HepG2 (cell line): ENCODE results near the gene TFAP2E. TPM values are rescaled to one million over a fixed set of nuclear protein-coding genes. Genes with fewer than 3 reads are reported as not detected.

ENCODE experiments used
- ATF7 ChIP-seq, 2 experiments: fragments of 450-650 bp in 1 of 2; sonication (generic) in 1 of 2; formaldehyde crosslinking in 1 of 2; IDR thresholded peaks; 2 replicates each; pipeline versions ENCODE4 v1.4.0 to v1.6.1; 2016 to 2020; ENCODE audit warnings: antibody characterized with exemption in 1 of 2, mild to moderate bottlenecking in 1 of 2, missing genetic modification reagents in 1 of 2
- BHLHE40 ChIP-seq: IDR thresholded peaks from 2 replicates; pipeline ENCODE4 v1.6.1; 2011; ENCODE audit warnings: low read length, improper control_type of control experiment
- FOXA1 ChIP-seq, 2 experiments: fragments of 450-650 bp in 1 of 2; sonication (generic) in 1 of 2; formaldehyde crosslinking in 1 of 2; IDR thresholded peaks; 2 replicates each; pipeline versions ENCODE4 v1.4.0 to v1.6.1; 2016 to 2020; ENCODE audit warnings: missing genetic modification reagents in 1 of 2
- FOXJ3 ChIP-seq: sonication (generic); formaldehyde crosslinking; IDR thresholded peaks from 2 replicates; pipeline ENCODE4 v1.4.0; 2020; ENCODE audit warnings: missing genetic modification reagents, mild to moderate bottlenecking, borderline replicate concordance
- GATAD2A ChIP-seq: IDR thresholded peaks from 2 replicates; pipeline ENCODE4 v1.6.1; 2016
- MAZ ChIP-seq, 2 experiments: sonication (generic) in 1 of 2; formaldehyde crosslinking in 1 of 2; IDR thresholded peaks; 2 replicates each; pipeline versions ENCODE4 v1.5.0 to v1.6.1; 2012 to 2020; ENCODE audit warnings: low read depth in 2 of 2, mild to moderate bottlenecking in 2 of 2, borderline replicate concordance in 1 of 2, improper control_type of control experiment in 1 of 2, low read length in 1 of 2, missing genetic modification reagents in 1 of 2, moderate library complexity in 1 of 2
- MEIS1 ChIP-seq: sonication (generic); formaldehyde crosslinking; IDR thresholded peaks from 2 replicates; pipeline ENCODE4 v1.9.0; 2021; ENCODE audit warnings: mild to moderate bottlenecking, missing genetic modification reagents, moderate library complexity, borderline replicate concordance
- SATB2 ChIP-seq: sonication (generic); formaldehyde crosslinking; IDR thresholded peaks from 2 replicates; pipeline ENCODE4 v1.5.0; 2020; ENCODE audit warnings: missing genetic modification reagents
- SMARCC2 ChIP-seq: fragments of 450-650 bp; IDR thresholded peaks from 2 replicates; pipeline ENCODE4 v1.6.1; 2017; ENCODE audit warnings: antibody characterized with exemption, mild to moderate bottlenecking
- ZBTB8A ChIP-seq: sonication (generic); formaldehyde crosslinking; IDR thresholded peaks from 2 replicates; pipeline ENCODE4 v1.4.0; 2020; ENCODE audit warnings: mild to moderate bottlenecking, low read depth, missing genetic modification reagents, borderline replicate concordance
- ZMYM3 ChIP-seq: sonication (generic); formaldehyde crosslinking; IDR thresholded peaks from 2 replicates; pipeline ENCODE4 v1.5.1; 2020; ENCODE audit warnings: mild to moderate bottlenecking, missing genetic modification reagents
- ZNF20 ChIP-seq: sonication (generic); formaldehyde crosslinking; IDR thresholded peaks from 2 replicates; pipeline ENCODE4 v1.4.0; 2020; ENCODE audit warnings: mild to moderate bottlenecking, moderate library complexity, missing genetic modification reagents
- ZNF747 ChIP-seq: sonication (generic); formaldehyde crosslinking; IDR thresholded peaks from 2 replicates; pipeline ENCODE4 v1.8.1; 2023; ENCODE audit warnings: missing genetic modification reagents, mild to moderate bottlenecking, borderline replicate concordance
- polyA plus RNA-seq, 8 experiments: library from polyadenylated mRNA; depleted of rRNA in 3 of 8; stranded (reverse) in 7 of 8; unstranded in 1 of 8; fragments of >200 nt; fragmentation: Illumina TruSeq in 4 of 8; extraction: Trizol in 4 of 8; gene quantifications; 2 replicates each; pipeline versions ENCODE4 v1.2.1 to v1.2.3, GENCODE V29; 2011 to 2016; ENCODE audit warnings: low read depth in 4 of 8, missing spikeins in 1 of 8, mixed read lengths in 1 of 8; ENCODE audit not compliant: insufficient read depth in 1 of 8
- total RNA-seq, 5 experiments: library from RNA; depleted of rRNA; stranded (reverse); fragments of >200 nt; fragmentation: Illumina TruSeq; extraction: Trizol; gene quantifications; 2 replicates each; pipeline ENCODE4 v1.2.3, GENCODE V29; 2016; ENCODE audit warnings: low read depth in 1 of 5
- TF ChIP-seq, protein P1 (sequence below): IDR thresholded peaks from 2 replicates; pipeline ENCODE4 v1.6.1; 2016
- TF ChIP-seq, protein P2 (sequence below): sonication (generic); formaldehyde crosslinking; IDR thresholded peaks from 2 replicates; pipeline ENCODE4 v1.5.0; 2020; ENCODE audit warnings: missing genetic modification reagents
- TF ChIP-seq, protein P3 (sequence below), 2 experiments: sonication (generic) in 1 of 2; formaldehyde crosslinking in 1 of 2; IDR thresholded peaks; 2 replicates each; pipeline versions ENCODE4 v1.4.0 to v1.6.1; 2016 to 2020; ENCODE audit warnings: borderline replicate concordance in 1 of 2, low read depth in 1 of 2, mild to moderate bottlenecking in 1 of 2, missing genetic modification reagents in 1 of 2
- TF ChIP-seq, protein P4 (sequence below): sonication (generic); formaldehyde crosslinking; conservative IDR thresholded peaks from 2 replicates; pipeline ENCODE4 v1.4.0; 2020; ENCODE audit warnings: missing genetic modification reagents

The TFAP2E gene
- total and polyA plus RNA-seq, 2 of the 13 experiments (the other 11 are each of a cell fraction or from before 2014, with no cell fraction given): 0.31 to 0.41 TPM

DNA sequence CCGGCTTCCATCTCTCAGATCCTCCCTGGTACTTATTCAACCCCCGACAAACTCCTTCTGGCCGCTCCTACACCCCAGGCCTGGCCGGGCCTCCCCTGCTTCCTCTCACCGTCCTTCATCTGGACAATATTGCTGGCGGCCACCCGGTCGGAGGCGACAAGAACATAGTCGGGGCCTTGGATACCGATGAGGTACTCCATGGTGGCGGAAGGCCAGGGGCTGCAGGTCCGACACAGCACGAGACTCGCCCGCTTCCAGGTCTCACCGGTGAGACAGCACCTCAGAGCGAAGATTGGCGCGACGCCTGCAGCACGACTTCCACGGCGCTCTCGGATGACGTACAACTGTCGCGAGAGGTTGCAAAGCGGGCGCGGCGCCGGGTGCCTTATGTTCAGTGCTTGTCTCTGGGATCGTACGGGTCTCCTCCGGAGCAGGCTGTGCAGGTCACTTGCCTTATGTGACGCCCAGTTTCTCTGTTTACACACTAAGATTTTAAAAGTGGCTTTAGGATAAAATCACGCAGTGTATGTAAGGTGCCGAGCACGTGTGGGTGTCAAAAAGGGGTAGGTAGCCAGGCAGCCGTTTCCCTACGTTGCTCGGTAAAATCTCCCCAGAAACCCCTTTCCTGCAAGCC, 68.2 kb downstream of the TFAP2E start, which contains the start of gene PSMB2 (continued):
- TF ChIP-seq ZBTB8A (no peak), MAZ (IDR thresholded peaks at IDR 0.05; ENCODE audit: borderline replicate concordance, low read depth, low read length) (no peak), MAZ (CRISPR knock-in tag; IDR thresholded peaks at IDR 0.05; ENCODE audit: low read depth) (peak; percentile 63; the same call in 1 of the 2 replicates), SATB2 (CRISPR knock-in tag) (peak; percentile 84), FOXA1 (IDR thresholded peaks at IDR 0.05) (no peak), FOXA1 (CRISPR knock-in tag; IDR thresholded peaks at IDR 0.05) (no peak; the same call in 1 of the 2 replicates), ZMYM3 (CRISPR knock-in tag) (peak; percentile 59; the same call in 1 of the 2 replicates), ZNF20 (0 out of 2 replicates have a peak, but pooled peaks have one; percentile 28), FOXJ3 (CRISPR knock-in tag) (0 out of 2 replicates have a peak, but pooled peaks have one; percentile 59), ZNF747 (CRISPR knock-in tag) (peak; percentile 64; the same call in 1 of the 2 replicates), BHLHE40 (peak; percentile 67), MEIS1 (peak; percentile 29; the same call in 1 of the 2 replicates), ATF7 (IDR thresholded peaks at IDR 0.05) (no peak), ATF7 (CRISPR knock-in tag; IDR thresholded peaks at IDR 0.05) (peak; percentile 59; the same call in 1 of the 2 replicates), GATAD2A (CRISPR knock-in tag) (peak; percentile 62), SMARCC2 (no peak)
- TF ChIP-seq, protein P1, sequence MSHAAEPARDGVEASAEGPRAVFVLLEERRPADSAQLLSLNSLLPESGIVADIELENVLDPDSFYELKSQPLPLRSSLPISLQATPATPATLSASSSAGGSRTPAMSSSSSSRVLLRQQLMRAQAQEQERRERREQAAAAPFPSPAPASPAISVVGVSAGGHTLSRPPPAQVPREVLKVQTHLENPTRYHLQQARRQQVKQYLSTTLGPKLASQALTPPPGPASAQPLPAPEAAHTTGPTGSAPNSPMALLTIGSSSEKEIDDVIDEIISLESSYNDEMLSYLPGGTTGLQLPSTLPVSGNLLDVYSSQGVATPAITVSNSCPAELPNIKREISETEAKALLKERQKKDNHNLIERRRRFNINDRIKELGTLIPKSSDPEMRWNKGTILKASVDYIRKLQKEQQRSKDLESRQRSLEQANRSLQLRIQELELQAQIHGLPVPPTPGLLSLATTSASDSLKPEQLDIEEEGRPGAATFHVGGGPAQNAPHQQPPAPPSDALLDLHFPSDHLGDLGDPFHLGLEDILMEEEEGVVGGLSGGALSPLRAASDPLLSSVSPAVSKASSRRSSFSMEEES (CRISPR knock-in tag): peak; percentile 76; the same call in 1 of the 2 replicates
- TF ChIP-seq, protein P2, sequence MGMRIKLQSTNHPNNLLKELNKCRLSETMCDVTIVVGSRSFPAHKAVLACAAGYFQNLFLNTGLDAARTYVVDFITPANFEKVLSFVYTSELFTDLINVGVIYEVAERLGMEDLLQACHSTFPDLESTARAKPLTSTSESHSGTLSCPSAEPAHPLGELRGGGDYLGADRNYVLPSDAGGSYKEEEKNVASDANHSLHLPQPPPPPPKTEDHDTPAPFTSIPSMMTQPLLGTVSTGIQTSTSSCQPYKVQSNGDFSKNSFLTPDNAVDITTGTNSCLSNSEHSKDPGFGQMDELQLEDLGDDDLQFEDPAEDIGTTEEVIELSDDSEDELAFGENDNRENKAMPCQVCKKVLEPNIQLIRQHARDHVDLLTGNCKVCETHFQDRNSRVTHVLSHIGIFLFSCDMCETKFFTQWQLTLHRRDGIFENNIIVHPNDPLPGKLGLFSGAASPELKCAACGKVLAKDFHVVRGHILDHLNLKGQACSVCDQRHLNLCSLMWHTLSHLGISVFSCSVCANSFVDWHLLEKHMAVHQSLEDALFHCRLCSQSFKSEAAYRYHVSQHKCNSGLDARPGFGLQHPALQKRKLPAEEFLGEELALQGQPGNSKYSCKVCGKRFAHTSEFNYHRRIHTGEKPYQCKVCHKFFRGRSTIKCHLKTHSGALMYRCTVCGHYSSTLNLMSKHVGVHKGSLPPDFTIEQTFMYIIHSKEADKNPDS (CRISPR knock-in tag): peak; percentile 80; the same call in 1 of the 2 replicates
- TF ChIP-seq, protein P3, sequence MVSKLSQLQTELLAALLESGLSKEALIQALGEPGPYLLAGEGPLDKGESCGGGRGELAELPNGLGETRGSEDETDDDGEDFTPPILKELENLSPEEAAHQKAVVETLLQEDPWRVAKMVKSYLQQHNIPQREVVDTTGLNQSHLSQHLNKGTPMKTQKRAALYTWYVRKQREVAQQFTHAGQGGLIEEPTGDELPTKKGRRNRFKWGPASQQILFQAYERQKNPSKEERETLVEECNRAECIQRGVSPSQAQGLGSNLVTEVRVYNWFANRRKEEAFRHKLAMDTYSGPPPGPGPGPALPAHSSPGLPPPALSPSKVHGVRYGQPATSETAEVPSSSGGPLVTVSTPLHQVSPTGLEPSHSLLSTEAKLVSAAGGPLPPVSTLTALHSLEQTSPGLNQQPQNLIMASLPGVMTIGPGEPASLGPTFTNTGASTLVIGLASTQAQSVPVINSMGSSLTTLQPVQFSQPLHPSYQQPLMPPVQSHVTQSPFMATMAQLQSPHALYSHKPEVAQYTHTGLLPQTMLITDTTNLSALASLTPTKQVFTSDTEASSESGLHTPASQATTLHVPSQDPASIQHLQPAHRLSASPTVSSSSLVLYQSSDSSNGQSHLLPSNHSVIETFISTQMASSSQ (IDR thresholded peaks at IDR 0.05; ENCODE audit: low read depth): peak; percentile 48
- TF ChIP-seq, protein P3 (CRISPR knock-in tag; IDR thresholded peaks at IDR 0.05; ENCODE audit: borderline replicate concordance): 0 out of 2 replicates have a peak, but pooled peaks have one; percentile 26
- TF ChIP-seq, protein P4, sequence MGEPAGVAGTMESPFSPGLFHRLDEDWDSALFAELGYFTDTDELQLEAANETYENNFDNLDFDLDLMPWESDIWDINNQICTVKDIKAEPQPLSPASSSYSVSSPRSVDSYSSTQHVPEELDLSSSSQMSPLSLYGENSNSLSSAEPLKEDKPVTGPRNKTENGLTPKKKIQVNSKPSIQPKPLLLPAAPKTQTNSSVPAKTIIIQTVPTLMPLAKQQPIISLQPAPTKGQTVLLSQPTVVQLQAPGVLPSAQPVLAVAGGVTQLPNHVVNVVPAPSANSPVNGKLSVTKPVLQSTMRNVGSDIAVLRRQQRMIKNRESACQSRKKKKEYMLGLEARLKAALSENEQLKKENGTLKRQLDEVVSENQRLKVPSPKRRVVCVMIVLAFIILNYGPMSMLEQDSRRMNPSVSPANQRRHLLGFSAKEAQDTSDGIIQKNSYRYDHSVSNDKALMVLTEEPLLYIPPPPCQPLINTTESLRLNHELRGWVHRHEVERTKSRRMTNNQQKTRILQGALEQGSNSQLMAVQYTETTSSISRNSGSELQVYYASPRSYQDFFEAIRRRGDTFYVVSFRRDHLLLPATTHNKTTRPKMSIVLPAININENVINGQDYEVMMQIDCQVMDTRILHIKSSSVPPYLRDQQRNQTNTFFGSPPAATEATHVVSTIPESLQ: no peak
